Measurements from ENCODE around the gene CASKIN1.

- TF ChIP-seq GATA2 (IDR thresholded peaks at IDR 0.05; ENCODE audit: low read depth, low read length) = no peak; the same call in 1 of the 2 replicates
- TF ChIP-seq GATA3 (IDR thresholded peaks at IDR 0.05; ENCODE audit: low read depth, low read length) = no peak
Observed at GRCh38 chr16:2205104-2205966, 8.9 kb upstream of the CASKIN1 start, which contains the start of gene MLST8.

Data from SH-SY5Y (cell line).